Activated T-helper 17 cell treated with anti-CD3 and anti-CD28 coated beads, Interleukin-2, amount 50 U/mL, for 72 hours (primary cell): ENCODE results near the gene SLC38A10. TPM values are rescaled to one million over a fixed set of nuclear protein-coding genes. Genes with fewer than 3 reads are reported as not detected.

Source experiments
- ATAC-seq: fragments of 150-1000 bp; cut with Tn5 transposase; replicated peaks from 2 replicates; pipeline ENCODE4 v1.10.0; 2021; ENCODE audit warnings: mild to moderate bottlenecking, moderate library complexity
- H3K27ac Mint-ChIP-seq: one replicate; pipeline ENCODE4 v1.8.0; 2022; ENCODE audit warnings: mixed read lengths
- H3K27me3 Mint-ChIP-seq: one replicate; pipeline ENCODE4 v1.8.0; 2022; ENCODE audit warnings: mixed read lengths
- H3K36me3 Mint-ChIP-seq: one replicate; pipeline ENCODE4 v1.8.0; 2022; ENCODE audit warnings: low read depth, mild to moderate bottlenecking, mixed read lengths
- H3K4me1 Mint-ChIP-seq: one replicate; pipeline ENCODE4 v1.8.0; 2022; ENCODE audit warnings: mixed read lengths
- H3K4me3 Mint-ChIP-seq: one replicate; pipeline ENCODE4 v1.8.0; 2022; ENCODE audit warnings: mild to moderate bottlenecking, mixed read lengths
- H3K9me3 Mint-ChIP-seq: one replicate; pipeline ENCODE4 v1.8.0; 2022; ENCODE audit warnings: mixed read lengths
- total RNA-seq, 2 donors: library from RNA; stranded (reverse); gene quantifications; one replicate each; pipeline ENCODE4 v1.2.3, GENCODE V29; 2022

Gene SLC38A10
- total RNA-seq, 2 donors from 2014 or later, result 58.4 to 71.2 TPM

DNA sequence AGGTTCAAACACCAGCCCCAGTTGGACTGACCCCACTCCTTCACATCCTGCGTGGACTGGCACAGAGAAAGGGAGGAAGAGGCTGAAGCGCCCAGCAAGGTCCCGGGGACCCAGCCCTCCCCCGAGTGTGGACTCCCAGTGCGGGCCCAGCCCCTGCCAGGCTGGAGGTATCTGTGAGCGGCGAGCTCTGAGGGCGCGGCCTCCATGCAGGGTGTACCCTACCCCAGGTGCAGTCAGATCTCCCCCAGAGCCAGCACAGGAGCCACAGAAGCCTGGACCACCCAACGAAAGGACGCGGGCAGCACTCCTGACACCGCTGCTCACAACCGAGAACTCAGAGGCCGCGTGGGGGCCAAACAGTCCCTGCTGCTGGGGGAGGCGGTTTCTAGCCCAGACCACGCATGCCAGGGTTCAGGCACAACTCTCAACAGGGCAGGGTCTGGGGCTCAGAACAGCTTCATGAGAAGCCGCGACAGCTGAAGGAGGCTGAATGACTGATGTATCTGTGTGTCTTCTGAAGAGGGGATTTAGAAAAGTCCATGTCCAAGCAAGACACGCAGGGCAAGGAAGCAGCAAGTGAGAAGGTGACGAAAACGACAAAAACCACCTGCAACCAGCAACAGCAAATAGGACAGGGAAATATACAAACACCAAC is 8.5 kb downstream of the SLC38A10 start:
- H3K27ac Mint-ChIP-seq, result peak overlapping the region; percentile 95
- H3K27me3 Mint-ChIP-seq, result no peaks in the 10 kb centered on the region
- H3K36me3 Mint-ChIP-seq, result peaks cover 55% of the 10 kb centered on the region
- H3K9me3 Mint-ChIP-seq, result no peaks in the 10 kb centered on the region
- no peak for ATAC-seq
- peaks cover 20% of the 10 kb centered on the region for H3K4me1 Mint-ChIP-seq
- peak overlapping the region; percentile 93 for H3K4me3 Mint-ChIP-seq

DNA sequence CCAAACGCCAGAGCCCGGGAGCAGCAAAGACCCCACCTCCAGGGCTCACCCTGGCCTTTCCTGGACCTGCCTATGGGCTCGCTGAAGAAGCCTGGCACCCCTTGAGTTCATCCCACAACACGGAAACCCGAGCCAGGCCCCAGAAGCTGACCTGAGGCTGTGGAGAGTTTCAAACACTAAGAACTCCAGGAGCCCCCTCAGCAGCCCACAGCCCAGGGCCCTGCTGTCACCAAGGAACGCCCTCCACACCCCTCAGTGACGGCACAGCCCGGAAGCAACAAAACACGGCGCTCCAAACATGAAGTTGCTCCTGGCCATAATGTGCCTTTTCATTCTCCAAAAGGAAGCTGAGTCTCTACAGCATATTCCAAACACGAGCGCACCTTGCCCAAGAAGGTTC is 9.2 kb downstream of the SLC38A10 start:
- peaks cover 20% of the 10 kb centered on the region for H3K4me1 Mint-ChIP-seq
- no peaks in the 10 kb centered on the region for H3K27me3 Mint-ChIP-seq
- H3K27ac Mint-ChIP-seq, result peak overlapping the region; percentile 95
- ATAC-seq, result no peak
- H3K9me3 Mint-ChIP-seq, result no peaks in the 10 kb centered on the region
- H3K4me3 Mint-ChIP-seq, result peak overlapping the region; percentile 93
- H3K36me3 Mint-ChIP-seq, result peaks cover 52% of the 10 kb centered on the region

- H3K27me3 Mint-ChIP-seq, result no peaks in the 10 kb centered on the region
Measured at GRCh38 chr17:81285179-81285878, 9.8 kb downstream of the SLC38A10 start.

DNA sequence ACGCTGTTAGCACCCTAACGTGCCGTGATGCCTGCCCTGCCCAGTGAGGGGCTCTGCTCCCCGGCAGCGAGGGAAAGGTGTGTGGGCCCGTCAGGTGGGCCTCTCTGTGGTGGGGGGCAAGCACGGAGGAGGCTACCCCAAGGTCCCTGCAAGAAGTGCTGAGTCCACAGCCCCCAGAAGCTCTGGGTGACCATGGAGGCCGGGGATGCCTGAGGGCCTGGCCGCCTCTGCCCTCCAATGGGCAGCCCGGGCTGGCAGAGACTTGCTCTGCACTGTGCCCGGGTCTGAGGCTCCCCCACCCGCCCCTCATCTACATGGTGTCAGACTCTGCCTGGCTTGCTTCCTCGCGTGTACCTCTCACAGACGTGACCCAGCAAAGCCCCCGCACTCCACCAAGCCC is 12.2 kb downstream of the SLC38A10 start:
- peaks cover 47% of the 10 kb centered on the region for H3K36me3 Mint-ChIP-seq
- no peak overlapping the region for H3K4me3 Mint-ChIP-seq
- no peak overlapping the region for H3K27ac Mint-ChIP-seq
- H3K9me3 Mint-ChIP-seq, result no peaks in the 10 kb centered on the region
- no peak for ATAC-seq
- no peaks in the 10 kb centered on the region for H3K27me3 Mint-ChIP-seq
- H3K4me1 Mint-ChIP-seq, result peaks cover 16% of the 10 kb centered on the region

More at GRCh38 chr17:81285179-81285878, 9.8 kb downstream of the SLC38A10 start:
- Mint-ChIP-seq H3K9me3 (no peaks in the 10 kb centered on the region), H3K4me1 (peaks cover 20% of the 10 kb centered on the region), H3K27ac (peak overlapping the region; percentile 95), H3K4me3 (peak overlapping the region; percentile 93), H3K36me3 (peaks cover 49% of the 10 kb centered on the region)
- peak; percentile 88 for ATAC-seq

DNA sequence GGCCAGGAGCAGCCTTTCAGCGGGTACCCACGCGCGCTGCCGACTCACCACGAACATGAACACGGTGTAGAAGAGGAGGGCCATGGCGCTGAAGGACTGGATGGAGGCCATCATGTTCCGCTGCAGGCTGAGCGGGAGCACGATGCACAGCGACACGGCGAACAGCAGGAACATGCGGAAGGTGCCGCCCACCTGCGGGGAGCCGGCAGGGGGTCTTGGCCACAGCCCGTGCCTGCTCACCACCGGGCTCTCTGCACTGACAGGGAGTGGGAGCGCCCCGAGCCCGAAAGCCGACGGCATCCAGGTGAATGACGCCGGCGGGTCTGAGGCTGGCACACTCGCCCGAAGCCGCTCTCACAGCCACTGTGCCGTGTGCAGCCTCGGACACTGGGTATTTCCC is 13.0 kb downstream of the SLC38A10 start:
- Mint-ChIP-seq H3K36me3 (peaks cover 47% of the 10 kb centered on the region), H3K9me3 (no peaks in the 10 kb centered on the region)
- no peak for ATAC-seq

DNA sequence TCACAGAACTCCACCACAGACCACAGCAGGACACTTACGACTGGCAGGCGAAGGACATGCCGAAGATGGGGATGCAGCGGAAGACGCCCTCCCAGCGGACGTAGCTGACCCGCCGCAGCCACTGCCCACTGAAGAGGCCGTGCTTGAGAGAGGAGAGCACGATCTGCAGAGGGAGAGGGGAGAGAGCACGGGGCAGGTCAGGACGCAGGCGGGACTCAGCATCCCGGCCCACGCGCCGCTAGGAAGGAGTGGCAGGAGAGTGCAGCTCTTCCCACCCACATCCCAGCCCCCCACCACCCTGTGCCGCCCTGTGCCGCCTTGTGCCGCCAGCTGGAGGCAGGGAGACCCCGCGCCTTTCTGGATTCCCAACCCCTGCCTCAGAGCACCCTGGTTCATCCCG is 14.5 kb downstream of the SLC38A10 start:
- Mint-ChIP-seq H3K4me3 (no peak overlapping the region), H3K27me3 (no peaks in the 10 kb centered on the region), H3K36me3 (peaks cover 54% of the 10 kb centered on the region), H3K9me3 (no peaks in the 10 kb centered on the region), H3K4me1 (peaks cover 5% of the 10 kb centered on the region), H3K27ac (no peak overlapping the region)
- ATAC-seq, result no peak

More for the DNA sequence above, 13.0 kb downstream of the SLC38A10 start:
- H3K27ac Mint-ChIP-seq, result no peak overlapping the region
- H3K4me1 Mint-ChIP-seq, result peaks cover 9% of the 10 kb centered on the region
- H3K27me3 Mint-ChIP-seq, result no peaks in the 10 kb centered on the region
- H3K4me3 Mint-ChIP-seq, result no peak overlapping the region

DNA sequence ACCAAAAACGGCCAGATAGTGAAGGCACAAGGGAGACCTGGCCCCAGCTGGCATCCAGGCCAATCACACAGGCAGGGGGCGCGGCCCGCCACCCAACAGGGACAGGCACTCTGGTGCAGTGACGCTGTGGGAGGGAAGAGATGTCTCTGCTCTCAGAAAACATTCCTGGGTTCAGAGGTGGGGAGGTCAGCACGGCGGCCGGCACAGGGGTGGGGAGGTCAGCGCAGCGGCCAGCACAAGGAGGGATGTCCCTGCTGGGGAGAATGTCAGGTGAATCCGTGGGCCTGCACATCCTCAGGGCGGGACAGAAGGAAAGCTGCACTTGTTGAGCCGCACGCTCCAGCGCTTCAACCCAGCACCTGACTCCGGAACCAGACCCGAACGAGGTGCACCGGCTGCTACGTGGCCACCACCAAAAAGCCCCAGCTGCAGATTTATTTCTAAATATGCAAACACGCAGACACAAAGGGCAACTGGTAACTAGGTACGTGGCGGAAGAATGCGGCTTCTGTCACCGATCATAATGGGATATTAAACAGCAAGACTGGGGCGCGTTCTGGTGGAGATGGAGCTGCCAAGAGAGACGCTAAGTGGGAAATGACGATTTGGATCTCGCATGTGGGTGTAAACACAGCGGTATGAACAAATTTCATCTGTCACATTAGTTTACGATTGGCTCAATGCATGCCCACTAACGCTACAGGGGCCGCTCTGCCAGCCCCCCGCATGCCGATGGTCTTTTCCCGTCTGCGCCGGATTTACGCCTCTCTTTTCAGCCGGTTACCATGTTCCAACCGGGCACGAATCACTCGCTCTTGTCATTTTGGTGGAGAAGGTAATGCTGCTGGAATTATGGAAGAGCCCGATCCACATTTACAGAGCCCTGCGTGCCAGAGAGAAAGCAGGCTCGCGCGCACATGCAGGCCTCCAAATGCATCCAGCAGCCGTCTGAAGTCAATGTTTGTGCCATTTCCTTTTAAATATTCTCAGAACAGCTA is 15.5 kb downstream of the SLC38A10 start:
- H3K4me1 Mint-ChIP-seq, result no peaks in the 10 kb centered on the region
- H3K27me3 Mint-ChIP-seq, result no peaks in the 10 kb centered on the region
- no peaks in the 10 kb centered on the region for H3K9me3 Mint-ChIP-seq
- H3K27ac Mint-ChIP-seq, result no peak overlapping the region
- H3K4me3 Mint-ChIP-seq, result no peak overlapping the region
- ATAC-seq, result no peak
- H3K36me3 Mint-ChIP-seq, result peaks cover 50% of the 10 kb centered on the region

- ATAC-seq, result no peak
- no peak overlapping the region for H3K27ac Mint-ChIP-seq
- H3K4me1 Mint-ChIP-seq, result no peaks in the 10 kb centered on the region
- no peaks in the 10 kb centered on the region for H3K27me3 Mint-ChIP-seq
- H3K9me3 Mint-ChIP-seq, result no peaks in the 10 kb centered on the region
- H3K4me3 Mint-ChIP-seq, result no peak overlapping the region
- H3K36me3 Mint-ChIP-seq, result peaks cover 45% of the 10 kb centered on the region
Measured at GRCh38 chr17:81278831-81279230, 16.3 kb downstream of the SLC38A10 start.

DNA sequence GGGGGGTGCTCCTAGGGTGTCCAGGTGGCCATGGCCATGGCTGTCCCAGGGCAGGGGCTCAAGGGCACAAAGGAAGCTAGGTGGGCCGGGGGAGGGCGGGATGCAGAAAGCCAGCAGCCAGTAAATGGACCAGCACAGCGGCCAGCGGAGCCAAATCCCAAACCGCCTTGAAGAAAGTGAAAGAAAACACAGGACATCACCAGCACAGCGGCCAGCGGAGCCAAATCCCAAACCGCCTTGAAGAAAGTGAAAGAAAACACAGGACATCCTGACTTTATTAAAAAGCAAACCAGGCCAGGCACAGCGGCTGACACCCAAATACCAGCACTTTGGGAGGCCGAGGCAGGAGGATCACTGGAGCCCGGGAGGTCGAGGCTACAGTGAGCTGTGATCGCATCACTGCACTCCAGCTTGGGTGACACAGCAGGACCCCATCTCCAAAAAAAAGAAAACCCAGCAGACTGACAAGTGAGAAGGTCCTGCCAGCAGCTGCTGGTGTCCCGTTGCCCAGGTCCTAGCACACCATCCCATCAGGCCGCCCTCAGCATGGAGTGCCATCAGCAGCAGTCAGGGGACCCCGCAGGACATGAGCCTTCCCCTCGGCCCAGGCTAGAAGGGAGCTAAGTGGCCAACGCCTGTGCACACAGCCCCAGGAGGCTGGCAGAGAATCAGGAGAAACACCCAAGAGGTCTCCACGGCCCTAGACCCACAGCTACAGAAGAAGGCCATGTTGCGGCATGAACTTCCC is 17.0 kb downstream of the SLC38A10 start:
- Mint-ChIP-seq H3K4me3 (no peak overlapping the region), H3K27ac (no peak overlapping the region), H3K9me3 (no peaks in the 10 kb centered on the region), H3K36me3 (peaks cover 52% of the 10 kb centered on the region), H3K27me3 (no peaks in the 10 kb centered on the region), H3K4me1 (no peaks in the 10 kb centered on the region)
- ATAC-seq, result no peak

DNA sequence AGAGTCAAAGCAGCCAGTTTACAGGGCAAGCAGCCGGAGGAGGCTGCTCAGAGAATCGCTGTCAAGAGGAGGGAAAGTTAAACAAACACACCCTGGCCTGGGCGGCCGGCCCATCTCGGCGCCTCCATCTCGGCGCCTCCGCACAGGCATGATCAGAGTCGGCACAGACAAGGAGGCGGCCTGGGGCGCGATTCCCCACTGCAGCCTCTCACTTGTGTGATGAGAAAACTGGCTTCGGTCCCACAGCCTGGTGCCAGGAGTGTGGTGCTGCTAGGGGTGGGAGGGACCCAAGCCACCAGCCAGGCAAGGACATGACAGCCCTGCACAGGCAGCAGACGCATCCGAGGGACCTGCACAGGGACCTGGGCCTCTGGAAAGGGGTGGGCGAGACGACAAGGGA is 17.7 kb downstream of the SLC38A10 start:
- no peaks in the 10 kb centered on the region for H3K4me1 Mint-ChIP-seq
- H3K4me3 Mint-ChIP-seq, result no peak overlapping the region
- H3K36me3 Mint-ChIP-seq, result peaks cover 59% of the 10 kb centered on the region
- no peaks in the 10 kb centered on the region for H3K27me3 Mint-ChIP-seq
- ATAC-seq, result no peak
- H3K9me3 Mint-ChIP-seq, result no peaks in the 10 kb centered on the region
- no peak overlapping the region for H3K27ac Mint-ChIP-seq

DNA sequence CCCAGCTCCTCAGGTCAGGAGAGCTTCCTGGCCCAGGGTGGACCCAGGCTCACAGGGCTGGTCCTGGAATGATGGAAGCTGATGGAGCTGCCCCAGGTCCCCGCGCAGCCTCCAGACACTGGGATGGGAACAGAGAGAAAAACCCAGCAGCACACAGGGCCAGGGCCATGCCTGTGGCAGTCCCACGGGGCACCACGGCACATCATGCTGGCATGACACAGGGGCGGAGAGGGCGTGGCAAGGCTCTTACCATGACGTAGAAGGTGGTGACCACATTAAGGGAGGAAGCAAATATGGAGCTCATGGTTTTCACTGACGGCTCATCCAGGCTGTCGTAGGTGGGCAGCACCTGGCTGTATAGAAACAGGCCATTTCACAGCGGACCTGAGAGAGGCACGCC is 18.3 kb downstream of the SLC38A10 start:
- peaks cover 66% of the 10 kb centered on the region for H3K36me3 Mint-ChIP-seq
- no peak overlapping the region for H3K27ac Mint-ChIP-seq

DNA sequence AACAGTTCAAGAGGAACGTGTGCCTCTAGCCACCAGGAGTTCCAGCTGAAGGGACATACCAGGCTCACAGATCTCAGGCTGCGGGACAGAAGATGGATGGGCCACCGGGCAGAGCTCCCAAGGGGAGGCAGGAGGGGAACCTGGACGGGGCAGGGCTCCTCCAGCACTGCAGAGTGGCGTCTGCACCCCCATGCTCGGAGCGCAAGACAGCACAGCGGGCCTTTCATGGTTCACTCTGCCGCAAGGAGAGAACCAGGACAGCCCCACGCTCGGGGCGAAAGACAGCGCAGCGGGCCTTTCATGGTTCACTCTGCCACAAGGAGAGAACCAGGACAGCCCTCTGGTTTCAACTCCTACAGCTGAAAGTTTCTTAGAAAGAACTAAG is 20.6 kb downstream of the SLC38A10 start:
- H3K4me3 Mint-ChIP-seq, result no peak overlapping the region
- H3K4me1 Mint-ChIP-seq, result no peaks in the 10 kb centered on the region
- H3K9me3 Mint-ChIP-seq, result no peaks in the 10 kb centered on the region
- no peak overlapping the region for H3K27ac Mint-ChIP-seq
- no peak for ATAC-seq
- peaks cover 76% of the 10 kb centered on the region for H3K36me3 Mint-ChIP-seq
- no peaks in the 10 kb centered on the region for H3K27me3 Mint-ChIP-seq

More for the DNA sequence above, 18.3 kb downstream of the SLC38A10 start:
- no peaks in the 10 kb centered on the region for H3K9me3 Mint-ChIP-seq
- no peak for ATAC-seq
- no peaks in the 10 kb centered on the region for H3K4me1 Mint-ChIP-seq
- H3K4me3 Mint-ChIP-seq, result no peak overlapping the region
- H3K27me3 Mint-ChIP-seq, result no peaks in the 10 kb centered on the region

DNA sequence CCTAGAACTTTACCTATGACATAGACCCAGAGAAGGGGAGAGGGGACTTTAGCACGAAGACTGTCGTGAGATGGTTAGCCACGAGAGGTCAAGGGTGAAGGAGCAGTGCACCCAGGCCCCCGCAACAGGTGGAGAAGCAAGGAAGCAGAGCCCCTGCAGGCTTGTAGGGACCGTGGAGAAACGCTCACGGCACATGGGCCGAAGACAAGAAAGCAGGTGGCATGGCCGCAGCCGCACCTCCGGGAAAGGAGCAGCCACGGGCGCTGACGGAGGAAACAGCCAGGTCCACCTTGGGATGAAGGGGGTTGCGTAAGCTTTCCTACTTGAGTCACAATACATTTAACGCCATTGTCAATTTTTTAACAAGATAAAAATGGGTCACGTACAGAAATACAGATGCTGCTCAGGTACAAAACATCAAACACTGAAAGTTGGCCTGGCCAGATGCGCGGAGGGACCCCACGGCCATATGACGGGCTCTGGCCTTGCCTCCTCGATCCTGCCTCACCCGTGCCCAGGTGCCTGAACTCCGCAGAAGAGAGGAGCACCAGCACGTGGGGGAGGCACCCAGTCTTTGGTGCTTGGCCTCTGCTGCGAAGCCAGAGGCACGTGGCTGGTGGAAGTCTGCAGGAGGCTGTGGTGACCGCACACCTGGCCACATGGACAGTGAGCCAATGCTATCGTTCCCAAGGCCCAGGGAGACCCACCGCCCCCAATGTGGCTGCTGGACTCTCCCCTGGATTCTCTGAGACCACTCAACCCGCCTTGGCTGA is 21.2 kb downstream of the SLC38A10 start:
- Mint-ChIP-seq H3K4me1 (no peaks in the 10 kb centered on the region), H3K9me3 (no peaks in the 10 kb centered on the region), H3K36me3 (peaks cover 76% of the 10 kb centered on the region)

More for the DNA sequence above, 21.2 kb downstream of the SLC38A10 start:
- Mint-ChIP-seq H3K27me3 (no peaks in the 10 kb centered on the region), H3K4me3 (no peak overlapping the region), H3K27ac (peak overlapping the region; percentile 28)
- no peak for ATAC-seq
